ENCODE measurements around the gene COL6A1. TPM values are rescaled to one million over a fixed set of nuclear protein-coding genes. Genes with fewer than 3 reads are reported as not detected.
"Not testable (repeated sequence)": the region's sequence is repeated elsewhere in the genome, so short reads cannot be mapped to it uniquely, and the experiment has no call there.

The COL6A1 gene
- total RNA-seq, 2 donors from 2014 or later, result 606 to 689 TPM

DNA sequence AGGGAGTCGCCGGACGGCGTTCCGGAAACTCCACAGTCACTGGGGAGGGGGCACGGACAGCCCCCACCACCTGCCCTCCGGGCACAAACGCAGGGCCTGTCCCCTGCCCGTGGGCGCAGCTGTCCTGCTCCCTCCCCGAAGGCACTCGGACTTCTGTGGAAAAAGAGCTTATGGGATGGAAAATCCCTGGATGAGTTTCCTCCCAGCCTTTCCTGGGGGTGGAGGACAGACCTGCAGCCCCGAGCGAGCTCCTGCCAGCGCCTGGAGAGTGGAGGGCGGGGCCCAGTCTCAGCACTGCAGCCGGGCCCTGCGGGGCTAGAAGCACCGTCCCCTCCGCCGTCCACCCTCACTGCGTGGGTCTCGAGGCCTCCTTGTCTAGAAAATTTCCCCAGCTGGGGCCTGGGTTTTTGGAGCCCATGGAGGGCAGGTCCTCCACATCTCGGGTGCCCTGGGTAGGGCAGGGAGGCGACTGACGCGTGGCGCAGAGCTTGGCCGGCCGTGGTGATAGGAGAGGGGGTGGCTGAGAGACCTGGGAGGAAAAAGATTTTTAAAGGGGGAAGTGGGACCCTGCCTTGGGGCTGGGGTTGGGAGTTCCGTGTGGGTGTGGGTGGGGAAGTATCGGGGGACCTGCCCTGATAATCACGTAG is 6.4 kb upstream of the COL6A1 start:
- DNase-seq (ENCODE audit: low spot score), result peak; percentile 85
- intact Hi-C loops (cut with DNase I), result no loop called here

DNA sequence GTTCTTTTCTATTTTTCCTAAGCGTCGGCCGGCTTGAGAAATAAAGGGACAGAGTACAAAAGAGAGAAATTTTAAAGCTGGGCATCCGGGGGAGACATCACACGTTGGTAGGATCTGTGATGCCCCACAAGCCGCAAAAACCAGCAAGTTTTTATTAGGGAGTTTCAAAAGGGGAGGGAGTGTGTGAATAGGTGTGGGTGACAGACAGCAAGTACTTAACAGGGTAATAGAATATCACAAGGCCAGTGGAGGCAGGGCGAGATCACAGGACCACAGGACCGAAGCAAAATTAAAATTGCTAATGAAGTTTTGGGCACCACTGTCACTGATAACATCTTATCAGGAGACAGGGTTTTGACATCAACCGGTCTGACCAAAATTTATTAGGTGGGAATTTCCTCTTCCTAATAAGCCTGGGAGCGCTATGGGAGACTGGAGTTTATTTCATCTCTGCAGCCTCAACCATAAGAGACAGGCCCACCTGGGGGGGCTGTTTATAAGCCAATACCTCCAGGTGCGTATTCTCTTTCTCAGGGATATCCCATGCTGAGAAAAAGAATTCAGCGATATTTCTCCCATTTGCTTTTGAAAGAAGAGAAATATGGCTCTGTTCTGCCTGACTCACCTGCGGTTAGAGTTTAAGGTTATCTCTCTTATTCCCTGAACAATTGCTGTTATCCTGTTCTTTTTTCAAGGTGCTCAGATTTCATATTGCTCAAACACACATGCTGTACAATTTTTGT is 5.7 kb upstream of the COL6A1 start:
- intact Hi-C loops (cut with DNase I); DNase-seq (ENCODE audit: low spot score): not testable (repeated sequence)

DNA sequence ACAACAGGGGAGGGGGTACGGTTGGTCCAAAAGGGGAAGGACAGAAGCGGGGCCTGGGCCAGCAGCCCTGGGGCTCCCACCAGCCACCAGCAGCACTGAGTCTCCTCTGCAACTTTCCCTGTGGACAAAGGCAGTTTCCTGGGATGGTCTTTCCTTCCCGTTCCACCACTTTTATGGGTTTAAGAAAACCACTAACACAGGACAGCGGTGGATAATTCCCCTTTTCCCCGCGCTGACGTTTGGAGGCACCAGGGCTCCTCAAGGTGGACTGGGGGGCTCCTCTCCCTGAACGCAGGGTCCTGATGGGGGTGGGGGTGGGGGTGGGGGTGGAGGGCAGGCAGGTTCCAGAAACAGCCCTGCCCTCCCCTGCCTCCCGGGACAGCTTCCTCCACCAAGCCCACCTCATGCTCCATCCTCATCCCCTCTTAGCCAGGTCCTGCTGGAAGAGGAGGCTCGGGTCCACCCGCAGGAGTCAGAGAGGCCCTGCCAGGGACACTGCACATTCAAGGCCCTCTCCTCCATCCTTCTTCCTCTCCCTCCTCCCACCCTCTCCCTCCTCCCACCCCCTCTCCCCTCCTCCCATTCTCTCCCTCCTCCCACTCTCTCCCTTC is 4.8 kb upstream of the COL6A1 start:
- intact Hi-C loops (cut with DNase I), result no loop called here
- no peak for DNase-seq (ENCODE audit: low spot score)

DNA sequence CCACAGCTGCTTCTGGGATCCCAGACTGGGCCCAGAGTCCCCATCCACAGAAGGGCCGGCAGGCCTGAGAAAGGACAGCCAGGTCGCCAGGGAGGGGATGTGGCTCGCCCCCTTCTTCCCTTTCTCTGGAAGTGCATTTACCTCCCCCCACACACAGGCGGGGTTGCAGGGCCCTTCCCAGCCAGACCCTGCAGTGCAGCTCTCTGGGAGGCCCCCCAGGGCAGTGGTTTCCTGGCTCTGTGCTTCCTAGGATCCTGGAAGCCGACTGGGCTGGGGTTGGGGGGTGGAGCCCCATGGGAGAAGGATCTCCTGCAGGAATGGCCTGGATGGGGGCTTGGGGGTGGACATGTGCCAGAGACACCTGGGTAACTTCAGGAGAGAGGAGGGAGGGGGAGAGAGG is 4.2 kb upstream of the COL6A1 start:
- no peak for DNase-seq (ENCODE audit: low spot score)
- intact Hi-C loops (cut with DNase I), result no loop called here

DNA sequence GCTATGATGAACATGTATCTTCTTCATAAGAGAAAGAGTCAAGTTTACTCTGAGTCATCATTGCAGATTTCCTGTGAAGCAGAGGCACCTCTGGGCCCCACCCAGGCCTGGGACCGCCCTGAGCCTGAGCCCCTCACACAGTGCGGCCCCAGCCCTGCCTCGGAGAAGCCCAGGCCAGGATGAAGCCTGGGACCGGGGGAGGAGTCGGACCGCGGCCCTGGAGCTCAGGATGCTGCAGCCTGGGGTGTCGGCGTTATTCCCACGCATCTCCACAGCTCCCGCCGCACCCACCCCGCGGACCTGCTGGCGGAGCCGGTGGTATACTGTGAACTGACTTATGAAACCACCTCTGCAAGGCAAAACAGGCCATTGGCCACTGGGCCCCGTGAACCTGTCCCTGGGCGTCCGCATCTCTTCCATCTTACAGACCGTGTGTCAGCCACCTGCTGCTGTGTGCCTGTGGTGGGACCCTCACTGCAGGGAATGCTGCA is 2.4 kb upstream of the COL6A1 start:
- peak; percentile 83 for DNase-seq (ENCODE audit: low spot score)
- intact Hi-C loops (cut with DNase I), result no loop called here

DNA sequence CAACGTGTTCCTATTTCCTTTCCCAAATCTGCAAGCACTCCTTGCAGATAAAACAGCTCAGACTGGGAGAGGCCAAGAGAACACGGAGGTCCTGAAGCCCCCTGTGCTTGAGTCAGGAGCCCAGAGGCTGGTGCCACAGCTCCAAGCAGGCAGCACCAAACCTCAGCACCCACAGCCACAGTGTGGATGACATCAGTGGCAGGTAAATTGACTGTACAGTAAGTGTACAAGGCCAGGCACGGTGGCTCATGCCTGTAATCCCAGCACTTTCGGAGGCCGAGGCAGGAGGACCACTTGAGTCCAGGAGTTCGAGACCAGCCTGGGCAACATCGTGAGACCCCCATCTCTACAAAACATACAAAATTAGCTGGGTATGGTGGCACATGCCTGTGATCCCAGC is 1.9 kb upstream of the COL6A1 start:
- intact Hi-C loops (cut with DNase I), result no loop called here
- no peak for DNase-seq (ENCODE audit: low spot score)

DNA sequence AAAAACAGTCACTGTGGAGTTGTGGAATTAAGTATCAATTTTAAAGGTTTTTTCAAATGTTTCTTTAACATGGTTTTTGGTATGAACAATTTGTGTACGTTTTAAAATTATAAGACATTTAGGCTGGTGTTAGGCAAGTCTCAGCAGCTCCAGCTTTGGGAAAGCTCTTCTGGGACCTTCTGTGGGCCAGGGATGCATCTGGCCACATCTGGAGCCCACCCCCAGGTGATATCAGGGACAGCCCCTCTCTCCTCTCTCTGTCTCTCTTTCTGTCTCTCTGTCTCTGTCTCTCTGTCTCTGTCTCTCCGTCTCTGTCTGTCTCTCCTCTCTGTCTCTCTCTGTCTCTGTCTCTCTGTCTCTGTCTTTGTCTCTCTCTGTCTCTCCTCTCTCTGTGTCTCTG is 1.3 kb upstream of the COL6A1 start:
- no peak for DNase-seq (ENCODE audit: low spot score)
- intact Hi-C loops (cut with DNase I), result no loop called here

DNA sequence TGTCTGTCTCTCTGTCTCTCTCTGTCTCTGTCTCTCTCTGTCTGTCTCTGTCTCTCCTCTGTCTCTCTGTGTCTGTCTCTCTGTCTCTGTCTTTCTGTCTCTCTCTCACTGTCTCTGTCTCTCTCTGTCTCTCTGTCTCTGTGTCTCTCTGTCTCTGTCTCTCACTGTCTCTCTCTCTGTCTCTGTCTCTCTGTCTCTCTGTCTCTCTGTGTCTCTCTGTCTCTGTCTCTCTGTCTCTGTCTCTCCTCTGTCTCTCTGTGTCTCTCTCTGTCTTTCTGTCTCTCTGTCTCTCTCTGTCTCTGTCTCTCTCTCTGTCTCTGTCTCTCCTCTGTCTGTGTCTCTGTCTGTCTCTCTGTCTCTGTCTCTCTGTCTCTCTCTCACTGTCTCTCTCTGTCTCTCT is 873 bp upstream of the COL6A1 start:
- intact Hi-C loops (cut with DNase I), result no loop called here

DNA sequence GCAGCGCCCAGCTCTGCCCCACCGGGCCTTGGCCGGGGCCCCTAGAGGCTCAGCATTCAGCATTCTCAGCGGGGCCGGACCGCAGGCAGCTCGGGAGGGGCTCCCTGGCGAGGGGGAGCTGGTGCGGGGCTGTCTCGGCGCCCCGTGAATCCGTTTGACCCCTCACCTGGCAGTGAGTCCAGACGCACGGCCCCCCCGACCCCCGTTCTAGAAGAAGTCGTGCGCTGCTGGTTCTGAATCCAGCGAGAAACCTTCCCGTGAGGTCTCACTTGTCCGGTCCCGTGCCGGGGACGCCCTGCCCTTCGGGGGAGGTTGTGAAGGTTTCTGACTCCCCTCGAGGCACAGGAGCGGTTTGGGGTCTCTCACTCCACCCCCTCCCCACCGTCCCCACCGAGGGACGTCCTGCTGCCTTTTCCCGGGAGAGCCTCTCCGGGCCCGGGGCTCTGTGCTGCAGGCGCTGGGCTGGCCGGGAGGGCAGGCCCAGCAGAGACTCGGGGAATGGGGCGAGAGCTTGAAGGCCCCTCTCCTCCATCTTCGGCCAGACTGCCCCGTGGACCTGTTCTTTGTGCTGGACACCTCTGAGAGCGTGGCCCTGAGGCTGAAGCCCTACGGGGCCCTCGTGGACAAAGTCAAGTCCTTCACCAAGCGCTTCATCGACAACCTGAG is 655 bp downstream of the COL6A1 start:
- DNase-seq (ENCODE audit: low spot score), result no peak
- intact Hi-C loops (cut with DNase I), result no loop called here

More for the DNA sequence above, 873 bp upstream of the COL6A1 start:
- DNase-seq (ENCODE audit: low spot score), result no peak

DNA sequence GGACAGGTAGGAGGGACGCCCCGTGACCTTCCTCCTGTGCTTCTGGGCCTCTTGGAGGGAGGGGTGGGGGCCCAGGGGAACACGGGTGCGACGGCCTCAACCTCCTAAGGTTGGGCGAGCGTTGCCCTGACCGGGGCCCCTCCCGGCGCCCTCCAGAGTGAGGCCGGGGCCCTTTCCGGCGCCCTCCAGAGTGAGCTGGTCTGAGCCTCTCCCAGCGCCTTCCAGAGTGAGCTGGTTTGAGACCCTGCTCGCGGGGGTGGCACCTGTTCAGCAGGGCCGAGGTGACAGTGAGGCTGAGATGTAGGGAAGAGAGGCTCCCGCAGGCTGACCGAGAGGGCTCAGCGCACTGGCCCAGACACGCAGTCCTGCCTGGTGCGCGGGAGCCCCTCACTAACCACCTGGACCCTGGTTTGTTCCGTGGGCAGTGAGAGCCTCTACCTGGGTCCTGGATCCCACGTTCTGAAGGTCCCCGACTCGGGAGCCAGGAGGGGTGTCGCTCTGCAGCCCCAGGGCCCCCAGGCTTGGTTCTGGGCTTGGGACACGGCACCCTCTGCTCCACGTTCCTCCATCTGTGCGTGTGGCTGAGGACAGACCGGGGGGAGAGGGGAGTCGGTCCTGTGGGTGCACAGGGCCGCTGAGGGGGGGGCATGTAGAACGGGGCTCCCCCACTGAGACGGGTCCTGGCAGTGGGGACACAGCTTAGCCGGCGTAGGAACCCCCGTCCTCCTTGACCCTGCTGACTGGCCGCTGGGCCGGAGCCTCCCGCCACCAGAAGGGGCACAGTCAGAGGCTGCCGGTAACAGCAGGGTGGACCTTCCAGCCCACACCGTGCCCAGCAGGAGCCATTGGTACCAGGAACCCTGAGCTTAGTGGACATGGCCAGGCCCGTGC is 1.4 kb downstream of the COL6A1 start:
- intact Hi-C loops (cut with DNase I), result no loop called here
- no peak for DNase-seq (ENCODE audit: low spot score)

DNA sequence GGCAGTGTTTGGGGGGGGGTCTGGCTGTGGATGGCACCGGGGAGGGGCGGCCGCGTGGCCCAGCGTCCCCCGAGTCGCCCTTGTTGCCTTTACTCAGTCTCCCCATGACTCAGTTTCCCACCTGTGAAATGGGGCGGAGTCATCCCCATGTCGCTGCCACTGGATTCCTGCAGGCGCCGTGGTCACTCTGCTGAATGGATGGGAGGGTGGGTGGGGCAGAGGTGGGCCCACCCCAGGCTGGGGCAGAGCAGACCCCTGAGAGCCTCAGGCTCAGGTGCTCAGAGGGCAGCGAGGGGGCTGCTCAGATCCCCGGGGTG is 2.0 kb downstream of the COL6A1 start:
- intact Hi-C loops (cut with DNase I), result no loop called here

DNA sequence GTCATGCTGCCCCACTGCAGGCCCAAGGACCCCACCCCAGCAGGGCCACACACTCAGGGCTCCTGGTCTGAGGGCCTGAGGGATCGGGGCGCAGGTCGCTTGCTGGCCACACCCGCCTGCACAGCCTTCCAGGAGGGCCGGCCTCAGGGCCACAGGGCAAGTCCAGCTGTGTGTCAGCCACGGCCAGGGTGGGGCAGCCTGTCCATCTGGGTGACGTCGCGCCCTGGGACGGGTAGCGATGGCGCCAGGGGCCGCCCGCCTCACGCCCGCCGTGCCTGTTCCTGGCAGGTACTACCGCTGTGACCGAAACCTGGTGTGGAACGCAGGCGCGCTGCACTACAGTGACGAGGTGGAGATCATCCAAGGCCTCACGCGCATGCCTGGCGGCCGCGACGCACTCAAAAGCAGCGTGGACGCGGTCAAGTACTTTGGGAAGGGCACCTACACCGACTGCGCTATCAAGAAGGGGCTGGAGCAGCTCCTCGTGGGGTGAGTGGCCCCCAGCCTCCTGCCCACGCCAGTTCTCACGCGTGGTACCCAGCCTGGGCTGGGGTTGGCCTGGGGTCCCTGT is 2.5 kb downstream of the COL6A1 start:
- intact Hi-C loops (cut with DNase I), result no loop called here

More for the DNA sequence above, 2.0 kb downstream of the COL6A1 start:
- no peak for DNase-seq (ENCODE audit: low spot score)

DNA sequence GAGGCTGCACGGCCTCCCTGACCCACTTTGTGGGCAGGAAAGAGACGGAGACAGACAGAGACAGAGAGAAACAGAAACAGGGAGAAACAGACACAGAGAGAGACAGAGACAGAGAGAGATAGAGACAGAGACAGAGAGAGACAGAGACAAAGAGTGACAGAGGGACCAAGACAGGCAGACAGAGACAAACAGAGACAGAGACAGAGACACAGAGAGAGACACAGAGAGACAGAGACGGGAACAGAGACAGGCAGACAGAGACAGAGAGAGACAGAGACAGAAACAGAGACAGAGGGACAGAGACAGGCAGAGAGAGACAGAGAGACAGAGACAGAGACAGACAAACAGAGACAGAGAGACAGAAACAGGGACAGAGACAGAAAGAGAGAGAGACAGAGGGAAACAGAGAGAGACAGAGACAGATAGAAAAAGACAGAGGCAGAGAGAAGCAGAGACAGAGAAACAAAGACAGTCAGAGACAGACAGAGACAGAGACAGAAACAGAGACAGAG is 3.1 kb downstream of the COL6A1 start:
- intact Hi-C loops (cut with DNase I), result no loop called here
- no peak for DNase-seq (ENCODE audit: low spot score)

More for the DNA sequence above, 2.5 kb downstream of the COL6A1 start:
- DNase-seq (ENCODE audit: low spot score), result peak; percentile 90

DNA sequence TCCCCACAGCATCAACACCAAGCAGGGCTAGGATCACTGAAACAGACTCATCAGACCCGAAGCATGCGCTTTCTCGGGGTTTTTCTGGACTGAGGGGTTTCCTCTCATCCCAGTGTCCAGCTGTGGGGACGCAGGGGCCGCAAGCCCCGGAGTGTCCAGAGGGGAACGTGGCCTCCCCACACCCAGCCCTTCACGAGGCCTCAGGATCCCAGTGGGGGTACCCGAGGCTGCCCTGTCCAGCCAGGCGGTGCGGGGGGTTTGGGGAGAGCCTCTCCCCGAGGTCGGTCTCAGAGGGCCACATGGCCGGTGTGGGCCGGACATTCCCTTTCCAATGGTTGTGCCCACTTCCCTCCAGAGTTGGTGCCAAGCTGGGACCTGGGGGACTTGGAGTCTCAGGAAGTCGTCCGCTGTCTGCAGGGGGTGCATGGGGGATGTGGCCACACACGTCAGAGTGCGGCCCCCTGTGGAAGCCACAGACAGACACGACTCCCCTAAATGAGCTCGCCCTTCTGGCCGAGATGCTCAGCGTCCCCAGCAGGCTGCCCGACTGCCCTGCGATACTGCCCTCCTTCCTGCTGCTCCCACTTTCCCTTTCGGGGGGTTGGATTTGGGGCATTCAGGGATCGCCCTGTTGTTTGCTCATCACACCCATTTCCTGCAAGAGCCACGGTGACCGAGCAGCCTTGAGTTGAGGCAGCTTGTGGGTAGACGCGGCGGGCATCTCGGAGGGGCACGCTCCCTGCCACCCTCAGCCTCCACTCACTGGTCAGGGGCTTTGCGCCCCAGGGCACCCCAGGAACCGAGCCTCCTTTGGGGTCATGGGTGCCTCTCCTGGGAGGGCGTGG is 4.1 kb downstream of the COL6A1 start:
- peak; percentile 78 for DNase-seq (ENCODE audit: low spot score)

DNA sequence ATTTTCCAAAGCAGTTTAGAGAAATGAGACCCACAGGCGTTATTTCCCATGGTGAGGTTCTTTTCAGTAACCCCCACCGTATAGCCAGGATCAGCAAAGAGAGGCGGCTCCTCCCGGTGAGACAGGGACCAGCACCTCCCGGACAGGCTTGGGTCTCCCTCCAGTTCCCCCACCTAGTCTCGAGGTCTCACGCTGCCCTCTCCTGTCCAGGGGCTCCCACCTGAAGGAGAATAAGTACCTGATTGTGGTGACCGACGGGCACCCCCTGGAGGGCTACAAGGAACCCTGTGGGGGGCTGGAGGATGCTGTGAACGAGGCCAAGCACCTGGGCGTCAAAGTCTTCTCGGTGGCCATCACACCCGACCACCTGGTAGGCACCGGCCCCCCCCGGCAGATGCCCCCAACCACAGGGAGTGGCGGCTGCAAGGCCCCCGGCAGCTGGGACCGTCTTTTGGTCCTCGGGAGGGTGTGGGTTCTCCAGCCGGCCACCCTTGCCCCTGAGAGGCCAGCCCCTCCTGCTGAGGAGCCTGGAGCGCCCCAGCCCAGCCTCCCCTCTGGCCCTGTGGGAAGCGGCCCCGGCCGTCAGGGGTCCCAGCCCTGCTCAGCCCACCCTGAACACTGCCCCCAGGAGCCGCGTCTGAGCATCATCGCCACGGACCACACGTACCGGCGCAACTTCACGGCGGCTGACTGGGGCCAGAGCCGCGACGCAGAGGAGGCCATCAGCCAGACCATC is 4.9 kb downstream of the COL6A1 start:
- peak; percentile 67 for DNase-seq (ENCODE audit: low spot score)
- intact Hi-C loops (cut with DNase I), result no loop called here

More for the DNA sequence above, 4.1 kb downstream of the COL6A1 start:
- intact Hi-C loops (cut with DNase I), result no loop called here

DNA sequence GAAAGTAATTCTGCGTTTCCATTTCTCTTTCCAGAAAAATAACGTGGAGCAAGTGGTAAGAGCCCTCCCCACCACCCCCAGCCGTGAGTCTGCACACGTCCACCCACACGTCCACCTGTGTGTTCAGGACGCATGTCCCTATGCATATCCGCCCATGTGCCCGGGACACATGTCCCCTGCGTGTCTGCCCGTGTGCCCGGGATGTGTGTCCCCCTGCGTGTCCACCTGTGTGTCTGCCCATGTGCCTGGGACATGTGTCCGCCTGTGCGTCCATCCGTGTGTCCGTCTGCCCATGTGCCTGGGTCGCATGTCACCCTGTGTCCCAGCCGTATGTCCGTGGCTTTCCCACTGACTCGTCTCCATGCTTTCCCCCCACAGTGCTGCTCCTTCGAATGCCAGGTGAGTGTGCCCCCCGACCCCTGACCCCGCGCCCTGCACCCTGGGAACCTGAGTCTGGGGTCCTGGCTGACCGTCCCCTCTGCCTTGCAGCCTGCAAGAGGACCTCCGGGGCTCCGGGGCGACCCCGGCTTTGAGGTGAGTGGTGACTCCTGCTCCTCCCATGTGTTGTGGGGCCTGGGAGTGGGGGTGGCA is 5.6 kb downstream of the COL6A1 start:
- peak; percentile 80 for DNase-seq (ENCODE audit: low spot score)
- intact Hi-C loops (cut with DNase I), result no loop called here
